22Rv1 (cell line): ENCODE results near the gene TWSG1.
"Not testable (repeated sequence)": the region's sequence is repeated elsewhere in the genome, so short reads cannot be mapped to it uniquely, and the experiment has no call there.

Source experiments
- H3K27ac ChIP-seq: fragments of 450-650 bp; 2 replicates; pipeline ENCODE4 v1.5.1; 2017
- ZFX ChIP-seq: fragments of 450-650 bp; IDR thresholded peaks from 2 replicates; pipeline ENCODE4 v1.6.1; 2017; ENCODE audit warnings: antibody characterized with exemption, borderline replicate concordance
- TF ChIP-seq, protein P1 (sequence below): fragments of 450-650 bp; IDR thresholded peaks from 2 replicates; pipeline ENCODE4 v1.5.1; 2017; ENCODE audit warnings: mild to moderate bottlenecking

Gene TWSG1

DNA sequence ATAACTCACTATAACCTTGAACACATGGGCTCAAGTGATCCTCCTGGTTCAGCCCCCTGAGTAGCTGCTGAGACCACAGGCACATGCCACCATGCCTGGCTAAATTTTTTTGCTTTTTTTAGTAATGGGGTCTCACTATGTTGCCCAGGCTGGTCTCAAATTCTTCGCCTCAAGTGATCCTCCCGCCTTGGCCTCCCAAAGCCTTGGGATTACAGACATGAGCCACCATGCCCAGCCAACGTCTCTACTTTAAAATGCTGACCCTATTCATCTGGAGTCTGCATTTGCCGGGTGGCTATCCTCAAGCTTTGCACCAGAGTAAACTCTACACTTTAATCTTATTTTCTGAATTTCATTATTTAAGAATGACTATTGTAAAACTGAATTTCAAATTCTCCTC lies 103.1 kb downstream of the TWSG1 start:
- TF ChIP-seq, protein P1, sequence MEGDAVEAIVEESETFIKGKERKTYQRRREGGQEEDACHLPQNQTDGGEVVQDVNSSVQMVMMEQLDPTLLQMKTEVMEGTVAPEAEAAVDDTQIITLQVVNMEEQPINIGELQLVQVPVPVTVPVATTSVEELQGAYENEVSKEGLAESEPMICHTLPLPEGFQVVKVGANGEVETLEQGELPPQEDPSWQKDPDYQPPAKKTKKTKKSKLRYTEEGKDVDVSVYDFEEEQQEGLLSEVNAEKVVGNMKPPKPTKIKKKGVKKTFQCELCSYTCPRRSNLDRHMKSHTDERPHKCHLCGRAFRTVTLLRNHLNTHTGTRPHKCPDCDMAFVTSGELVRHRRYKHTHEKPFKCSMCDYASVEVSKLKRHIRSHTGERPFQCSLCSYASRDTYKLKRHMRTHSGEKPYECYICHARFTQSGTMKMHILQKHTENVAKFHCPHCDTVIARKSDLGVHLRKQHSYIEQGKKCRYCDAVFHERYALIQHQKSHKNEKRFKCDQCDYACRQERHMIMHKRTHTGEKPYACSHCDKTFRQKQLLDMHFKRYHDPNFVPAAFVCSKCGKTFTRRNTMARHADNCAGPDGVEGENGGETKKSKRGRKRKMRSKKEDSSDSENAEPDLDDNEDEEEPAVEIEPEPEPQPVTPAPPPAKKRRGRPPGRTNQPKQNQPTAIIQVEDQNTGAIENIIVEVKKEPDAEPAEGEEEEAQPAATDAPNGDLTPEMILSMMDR: no peak

DNA sequence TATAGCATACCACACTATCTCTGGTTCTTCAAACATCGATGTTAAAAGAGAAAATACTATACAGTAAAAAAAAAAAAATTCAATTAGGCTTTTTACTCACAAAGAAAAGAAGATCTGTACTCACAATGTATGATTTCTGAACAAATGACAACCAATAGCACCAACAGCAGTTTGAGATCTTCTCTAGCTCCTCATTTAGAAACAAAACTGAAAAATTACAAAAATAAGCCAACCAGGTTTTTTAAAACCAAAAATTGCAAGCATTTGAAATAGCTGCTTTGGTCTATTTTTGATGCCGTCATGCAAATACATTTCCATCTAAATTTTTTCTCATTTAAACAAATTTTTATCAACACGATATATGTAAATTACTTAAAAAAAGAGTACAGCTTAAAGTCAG lies 106.5 kb downstream of the TWSG1 start:
- H3K27ac ChIP-seq: no peak overlapping the region
- no peak for TF ChIP-seq ZFX
- TF ChIP-seq, protein P1: no peak

More for the DNA sequence above, 103.1 kb downstream of the TWSG1 start:
- no peak overlapping the region for H3K27ac ChIP-seq

DNA sequence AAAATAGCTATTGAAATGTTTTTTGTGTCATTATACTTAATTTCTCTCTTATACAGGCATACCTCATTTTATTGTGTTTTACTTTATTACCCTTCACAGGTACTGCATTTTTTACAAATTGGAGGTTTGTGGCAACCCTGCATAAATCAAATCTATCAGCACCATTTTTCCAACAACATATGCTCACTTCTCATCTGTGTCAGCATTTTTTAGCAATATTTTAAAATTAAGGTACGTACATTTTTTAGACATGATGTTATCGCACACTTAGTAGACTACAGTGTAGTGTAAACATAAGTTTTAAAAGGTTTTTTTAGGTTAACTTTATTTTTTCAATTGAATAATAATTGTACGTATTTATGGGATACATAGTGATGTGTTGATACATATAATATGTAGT lies 110.0 kb downstream of the TWSG1 start:
- TF ChIP-seq, protein P1: no peak
- TF ChIP-seq ZFX: no peak
- H3K27ac ChIP-seq: no peak overlapping the region

DNA sequence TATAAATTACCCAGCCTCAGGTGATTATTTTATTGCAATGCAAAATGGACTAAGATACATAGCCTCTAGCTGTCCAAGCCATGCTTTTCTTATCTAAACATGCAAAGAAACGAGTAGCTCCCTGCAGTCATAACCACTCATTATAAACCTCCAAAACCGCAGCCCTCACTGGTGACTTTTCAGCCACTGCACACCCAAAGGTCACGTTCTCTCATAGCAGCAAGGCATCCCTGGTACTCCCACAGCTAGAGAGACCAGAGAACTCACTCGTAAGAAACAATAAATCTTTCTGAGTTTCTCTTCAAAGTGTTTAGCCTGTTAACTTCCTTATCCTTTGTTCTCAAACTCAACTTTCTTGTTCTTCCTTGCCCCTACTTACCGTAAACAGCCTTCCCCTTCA lies 112.3 kb downstream of the TWSG1 start:
- H3K27ac ChIP-seq: no peak overlapping the region
- no peak for TF ChIP-seq ZFX
- TF ChIP-seq, protein P1: no peak

DNA sequence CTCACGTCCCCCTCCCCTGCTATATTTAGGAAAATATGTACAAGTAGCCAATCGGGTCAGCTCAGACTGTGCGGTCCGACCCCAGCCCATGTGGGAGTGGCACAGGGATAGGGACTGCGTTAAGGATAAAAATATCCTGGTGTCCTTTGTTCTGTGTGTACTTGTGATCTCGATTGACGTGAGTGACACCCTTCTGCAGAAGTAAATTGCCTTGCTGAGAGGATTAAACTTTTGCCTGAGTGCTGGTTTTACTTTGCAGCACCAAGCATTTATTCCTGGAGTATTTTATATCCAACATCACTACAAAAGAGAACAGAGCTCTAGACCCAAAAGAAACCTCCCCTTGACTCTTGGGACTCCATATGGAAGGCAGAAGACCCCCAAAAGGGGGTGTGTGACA lies 112.8 kb downstream of the TWSG1 start:
- H3K27ac ChIP-seq: no peak overlapping the region
- TF ChIP-seq, protein P1: no peak
- no peak for TF ChIP-seq ZFX

DNA sequence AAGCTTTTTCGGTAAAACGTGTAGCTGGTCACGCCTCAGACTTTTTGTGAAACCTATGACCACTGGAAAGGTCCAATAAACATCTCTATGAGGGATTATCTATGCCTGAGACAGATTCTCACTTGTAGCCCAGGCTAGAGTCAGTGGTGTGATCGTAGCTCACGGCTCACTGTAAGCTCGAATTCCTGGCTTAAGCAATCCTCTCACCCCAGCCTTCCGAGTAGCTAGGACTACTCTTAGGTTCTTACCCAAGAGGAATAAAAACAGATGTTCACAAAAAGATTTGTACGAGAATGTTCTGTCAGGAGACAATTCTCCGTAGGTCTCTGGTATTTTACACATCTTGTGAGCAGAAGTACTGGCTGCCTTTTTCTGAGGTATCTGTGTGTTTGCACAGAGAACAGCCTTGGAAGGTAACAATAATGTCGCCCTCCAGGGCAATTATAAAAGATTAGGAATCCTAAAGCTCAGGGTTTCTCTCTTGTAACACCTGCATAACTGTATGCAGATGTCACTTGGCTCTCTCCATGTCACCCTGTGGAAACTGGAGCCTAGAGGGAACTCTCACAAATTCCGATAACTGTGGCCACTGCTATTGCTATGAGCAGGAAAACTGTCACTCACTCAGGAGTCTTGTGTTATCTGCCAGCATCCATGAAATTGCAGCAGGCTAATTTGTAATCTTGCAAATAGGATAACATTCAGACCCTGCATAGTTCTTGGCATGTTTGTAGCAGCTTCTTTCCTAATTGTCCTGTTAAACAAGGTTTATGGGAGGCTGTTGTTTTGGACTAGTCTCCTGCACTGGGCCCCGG lies 115.2 kb downstream of the TWSG1 start:
- H3K27ac ChIP-seq: no peak overlapping the region
- TF ChIP-seq, protein P1: no peak
- no peak for TF ChIP-seq ZFX

DNA sequence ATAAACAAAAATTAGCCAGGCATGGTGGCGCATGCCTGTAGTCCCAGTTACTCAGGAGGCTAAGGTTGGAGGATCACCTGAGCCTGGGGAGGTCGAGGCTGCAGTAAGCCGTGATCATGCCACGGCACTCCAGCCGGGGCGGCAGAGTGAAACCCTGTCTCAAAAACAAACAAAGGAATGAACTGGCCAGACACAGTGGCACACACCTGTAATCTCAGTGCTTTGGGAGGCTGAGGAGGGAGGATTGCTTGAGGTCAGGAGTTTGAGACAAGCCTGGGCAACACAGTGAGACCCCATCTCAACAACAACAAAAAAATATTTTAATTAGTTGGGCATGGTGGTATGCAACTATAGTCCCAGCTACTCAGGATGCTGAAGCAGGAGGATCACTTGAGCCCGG lies 116.3 kb downstream of the TWSG1 start:
- not testable (repeated sequence) for H3K27ac ChIP-seq
